ENCODE results near the gene ADAM12.

Gene ADAM12

GRCh38 chr10:126109893-126110292, 278.4 kb downstream of the ADAM12 start:
- DNase-seq, result no peak

GRCh38 chr10:126108693-126109092, 279.6 kb downstream of the ADAM12 start:
- DNase-seq, result no peak

GRCh38 chr10:126104767-126105166, 283.5 kb downstream of the ADAM12 start:
- DNase-seq, result no peak

- DNase-seq, result no peak
These were observed 285.6 kb downstream of the ADAM12 start for GRCh38 chr10:126102636-126103035.

- no peak for DNase-seq
These were observed 286.5 kb downstream of the ADAM12 start for GRCh38 chr10:126101736-126102135.

- DNase-seq, result peak; percentile 36
These were observed 287.0 kb downstream of the ADAM12 start for GRCh38 chr10:126101325-126101724.

- no peak for DNase-seq
These were observed 288.9 kb downstream of the ADAM12 start for GRCh38 chr10:126099366-126099765.

- no peak for DNase-seq
These were observed 290.1 kb downstream of the ADAM12 start for GRCh38 chr10:126098226-126098581.

GRCh38 chr10:126097558-126098225, 290.6 kb downstream of the ADAM12 start:
- DNase-seq, result no peak

- no peak for DNase-seq
These were observed 293.7 kb downstream of the ADAM12 start for GRCh38 chr10:126094537-126094936.

GRCh38 chr10:126092366-126093215, 295.7 kb downstream of the ADAM12 start:
- DNase-seq, result peak; percentile 62

GRCh38 chr10:126090911-126091728, 297.2 kb downstream of the ADAM12 start:
- DNase-seq, result peak; percentile 96

GRCh38 chr10:126090443-126090842, 297.8 kb downstream of the ADAM12 start:
- DNase-seq, result no peak

- peak; percentile 44 for DNase-seq
These were observed 300.3 kb downstream of the ADAM12 start for GRCh38 chr10:126087796-126088505.

- no peak for DNase-seq
These were observed 301.1 kb downstream of the ADAM12 start for GRCh38 chr10:126087153-126087680.

- DNase-seq, result no peak
These were observed 302.5 kb downstream of the ADAM12 start for GRCh38 chr10:126085806-126086205.

- no peak for DNase-seq
These were observed 303.9 kb downstream of the ADAM12 start for GRCh38 chr10:126084369-126084768.

GRCh38 chr10:126083009-126083408, 305.3 kb downstream of the ADAM12 start:
- DNase-seq, result no peak

- no peak for DNase-seq
These were observed 306.3 kb downstream of the ADAM12 start for GRCh38 chr10:126081841-126082466.

GRCh38 chr10:126080879-126081411, 307.3 kb downstream of the ADAM12 start:
- peak; percentile 82 for DNase-seq

- no peak for DNase-seq
These were observed 307.9 kb downstream of the ADAM12 start for GRCh38 chr10:126080291-126080825.
